SW 1271 (cell line): ENCODE data around the gene CARD19.
A peak's percentile ranks its signal among the peaks of the same experiment; 100 is the strongest.
"Not testable (repeated sequence)": the region's sequence is repeated elsewhere in the genome, so short reads cannot be mapped to it uniquely, and the experiment has no call there.

Experiments used
- DNase-seq, 2 experiments: peaks; one replicate each; lab custom pipeline; 2025; lab: John Stamatoyannopoulos, UW

Gene CARD19

GRCh38 chr9:93088656-93089015 is 7.4 kb upstream of the CARD19 start:
- DNase-seq: no peak

- no peak for DNase-seq
Observed at GRCh38 chr9:93089024-93089423, 7.0 kb upstream of the CARD19 start.

DNA sequence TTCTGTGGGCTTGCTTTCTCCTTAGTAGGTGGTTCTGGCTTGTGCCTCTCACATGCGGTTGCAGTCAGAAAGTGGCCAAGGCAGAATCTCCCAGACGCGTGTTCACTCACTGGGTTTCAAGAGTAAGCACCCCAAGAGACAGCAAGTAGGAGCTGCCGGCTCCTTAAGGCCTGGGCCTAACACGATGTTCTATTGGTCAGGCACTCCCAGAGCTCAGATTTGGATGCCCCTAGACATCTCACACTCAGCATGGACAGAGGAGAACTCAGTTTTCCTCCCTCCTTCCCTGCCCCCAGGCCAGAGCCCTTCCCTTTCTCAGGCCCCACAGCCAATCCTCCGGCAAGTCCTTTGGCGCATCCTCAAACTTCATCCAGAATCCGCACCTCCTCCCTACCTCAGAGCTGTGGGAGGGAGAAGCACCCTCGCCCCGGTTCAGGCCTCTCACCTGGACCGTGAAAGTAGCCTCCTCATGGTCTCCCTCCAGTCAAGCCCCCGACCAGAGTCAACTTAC is 6.5 kb upstream of the CARD19 start:
- no peak for DNase-seq

DNA sequence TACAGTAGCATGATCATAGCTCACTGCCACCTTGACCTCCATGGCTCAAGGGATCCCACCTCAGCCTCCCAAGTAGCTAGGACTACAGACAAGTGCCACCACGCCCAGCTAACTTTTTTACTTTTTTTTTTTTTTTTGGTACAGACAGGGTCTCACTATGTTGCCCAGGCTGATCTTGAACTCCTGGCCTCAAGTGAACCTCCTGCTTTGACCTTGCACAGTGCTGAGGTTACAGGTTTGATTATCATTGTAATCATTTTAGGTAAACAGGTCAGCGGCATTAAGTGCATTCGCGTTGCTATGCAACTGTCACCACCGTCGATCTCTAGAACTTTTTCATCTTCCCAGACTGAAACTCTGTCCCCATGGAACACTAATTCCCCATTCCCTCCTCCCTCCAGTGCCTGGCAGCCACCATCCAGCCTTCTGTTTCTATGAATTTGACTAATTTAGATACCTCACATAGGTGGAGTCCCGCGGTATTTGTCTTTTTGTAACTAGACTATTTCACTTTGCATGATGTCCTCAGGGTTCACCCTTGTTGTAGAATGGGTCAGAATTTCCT is 5.8 kb upstream of the CARD19 start:
- DNase-seq: no peak

- no peak for DNase-seq
Observed at GRCh38 chr9:93091056-93091452, 5.0 kb upstream of the CARD19 start.

DNA sequence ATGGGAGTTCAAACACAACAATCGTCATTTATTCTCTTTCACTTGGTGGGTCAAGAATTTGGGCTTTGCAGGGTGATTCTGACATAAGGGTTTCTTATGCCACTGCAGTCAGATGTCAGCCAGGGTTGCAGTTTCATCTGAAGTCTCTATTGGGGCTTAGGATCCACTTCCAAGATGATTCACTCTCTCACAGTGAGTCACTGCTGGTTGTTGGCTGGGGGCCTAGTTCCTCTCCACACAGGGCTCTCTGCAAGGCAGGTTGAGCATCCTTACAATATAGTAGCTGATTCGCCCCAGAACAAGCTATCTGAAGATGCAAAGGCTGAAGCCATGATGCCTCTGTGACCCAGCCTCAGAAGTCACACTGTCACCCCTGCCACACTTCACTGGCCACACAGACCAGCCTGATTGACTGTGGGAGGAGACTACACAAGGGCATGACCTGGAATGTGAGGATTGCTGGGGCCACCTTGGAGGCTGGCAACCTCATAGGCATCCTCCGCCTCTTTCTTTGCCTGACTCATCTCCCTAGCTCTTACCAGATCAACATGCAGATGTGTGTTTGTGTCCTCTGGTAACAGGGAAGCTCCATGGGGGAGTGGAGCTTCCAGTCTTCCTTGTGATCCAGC is 4.5 kb upstream of the CARD19 start:
- peak; percentile 53 to 67 for DNase-seq

GRCh38 chr9:93092251-93092991 is 3.6 kb upstream of the CARD19 start:
- DNase-seq: no peak

DNA sequence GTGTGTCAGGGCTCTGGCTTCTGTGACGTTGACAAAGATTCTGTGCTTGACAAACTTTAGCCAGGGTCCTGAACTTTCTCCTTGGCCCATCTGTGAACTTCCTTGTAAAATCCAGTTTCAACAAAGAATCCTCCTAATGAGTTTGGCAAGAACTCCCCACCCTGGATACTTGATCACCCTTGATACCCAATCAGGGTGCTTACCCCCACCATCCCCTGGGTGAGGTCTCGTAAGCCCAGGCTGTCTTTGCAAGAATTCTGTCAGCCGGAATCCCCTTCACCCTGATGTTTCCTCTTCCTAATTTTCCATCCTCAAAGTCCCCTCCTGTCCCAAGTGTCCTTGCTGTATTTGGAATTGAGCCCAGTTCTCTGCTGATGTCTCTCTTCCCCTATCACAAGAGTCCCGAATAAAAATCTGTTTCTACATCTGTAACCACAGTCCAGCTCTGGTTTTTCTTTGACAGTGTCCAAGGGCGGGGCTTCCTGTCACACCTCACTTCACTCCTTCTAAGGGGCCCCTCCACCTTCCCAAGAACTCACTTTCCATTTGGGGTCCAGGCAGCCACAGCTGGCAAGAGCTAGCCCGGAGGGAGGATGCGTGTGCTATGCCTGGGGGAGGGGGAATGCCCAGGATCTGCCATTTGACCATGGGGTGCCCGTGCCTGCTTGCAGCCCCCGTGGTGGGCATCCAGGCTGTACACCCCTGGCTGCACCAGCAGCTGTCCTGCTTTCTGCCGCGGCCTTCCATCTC is 2.7 kb upstream of the CARD19 start:
- DNase-seq: no peak

DNA sequence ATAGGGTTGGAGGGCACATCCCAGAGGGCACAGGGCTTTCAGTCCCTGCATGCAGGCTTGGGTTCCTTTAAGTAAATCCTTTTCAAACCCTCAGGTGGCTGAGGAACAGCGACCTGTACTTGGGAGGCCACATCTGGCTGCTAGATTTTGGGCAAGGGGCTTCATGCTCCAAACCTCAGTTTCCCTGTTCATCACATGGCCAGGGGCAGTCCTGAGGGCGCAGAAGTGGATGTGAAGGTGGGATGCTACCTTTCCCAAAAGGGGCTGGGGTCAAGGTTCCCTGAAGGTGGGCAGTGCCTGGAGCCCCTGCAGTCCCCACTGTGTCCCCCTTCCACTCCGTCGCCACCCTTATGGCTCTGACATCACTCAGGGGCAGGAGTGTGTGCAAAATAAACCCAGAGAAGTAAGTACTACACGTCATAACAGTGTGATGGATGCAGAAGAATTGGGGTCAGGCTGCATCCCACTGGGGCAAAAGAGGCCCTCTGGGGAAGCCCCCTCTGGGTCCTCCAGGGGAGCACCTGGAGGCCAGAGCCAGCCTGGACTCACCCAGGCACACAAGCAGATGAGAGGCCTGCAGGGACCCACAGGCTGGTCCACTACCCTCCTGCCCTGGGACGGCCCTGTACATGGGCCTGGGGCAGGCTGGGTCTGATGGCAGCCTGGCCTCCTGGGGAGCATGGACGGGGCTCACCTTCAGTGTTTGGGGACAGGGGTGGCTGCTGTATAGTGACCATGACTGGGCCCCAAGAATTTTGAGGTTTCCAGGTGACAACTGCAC is 1.9 kb upstream of the CARD19 start:
- DNase-seq: no peak

DNA sequence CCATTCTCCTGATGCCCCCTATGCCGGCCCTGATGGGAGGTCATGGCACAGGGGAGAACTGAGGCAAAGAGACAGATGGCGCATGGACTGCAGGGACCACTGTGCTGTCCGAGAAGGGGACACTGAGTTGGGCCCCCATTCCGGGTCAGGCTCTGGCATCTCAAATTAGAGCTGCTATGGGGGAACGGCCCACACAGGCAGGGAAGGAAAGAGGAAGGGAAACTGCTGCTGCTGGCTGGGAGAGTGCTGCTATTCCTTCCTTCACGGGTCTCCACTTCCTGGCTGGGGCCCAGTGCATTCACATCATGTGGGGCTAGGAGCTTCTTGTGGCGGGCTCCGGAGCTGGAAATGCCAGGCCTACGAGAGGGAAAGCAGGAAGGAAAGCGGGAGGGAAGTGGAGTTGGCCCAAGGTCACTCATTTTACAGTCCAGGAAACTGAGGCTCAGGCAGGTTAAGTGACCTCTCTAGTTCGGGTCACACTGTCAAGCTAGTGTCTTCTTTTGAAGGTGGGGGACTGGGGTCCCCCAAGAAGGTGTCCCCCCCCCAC is 1.3 kb upstream of the CARD19 start:
- DNase-seq: no peak

DNA sequence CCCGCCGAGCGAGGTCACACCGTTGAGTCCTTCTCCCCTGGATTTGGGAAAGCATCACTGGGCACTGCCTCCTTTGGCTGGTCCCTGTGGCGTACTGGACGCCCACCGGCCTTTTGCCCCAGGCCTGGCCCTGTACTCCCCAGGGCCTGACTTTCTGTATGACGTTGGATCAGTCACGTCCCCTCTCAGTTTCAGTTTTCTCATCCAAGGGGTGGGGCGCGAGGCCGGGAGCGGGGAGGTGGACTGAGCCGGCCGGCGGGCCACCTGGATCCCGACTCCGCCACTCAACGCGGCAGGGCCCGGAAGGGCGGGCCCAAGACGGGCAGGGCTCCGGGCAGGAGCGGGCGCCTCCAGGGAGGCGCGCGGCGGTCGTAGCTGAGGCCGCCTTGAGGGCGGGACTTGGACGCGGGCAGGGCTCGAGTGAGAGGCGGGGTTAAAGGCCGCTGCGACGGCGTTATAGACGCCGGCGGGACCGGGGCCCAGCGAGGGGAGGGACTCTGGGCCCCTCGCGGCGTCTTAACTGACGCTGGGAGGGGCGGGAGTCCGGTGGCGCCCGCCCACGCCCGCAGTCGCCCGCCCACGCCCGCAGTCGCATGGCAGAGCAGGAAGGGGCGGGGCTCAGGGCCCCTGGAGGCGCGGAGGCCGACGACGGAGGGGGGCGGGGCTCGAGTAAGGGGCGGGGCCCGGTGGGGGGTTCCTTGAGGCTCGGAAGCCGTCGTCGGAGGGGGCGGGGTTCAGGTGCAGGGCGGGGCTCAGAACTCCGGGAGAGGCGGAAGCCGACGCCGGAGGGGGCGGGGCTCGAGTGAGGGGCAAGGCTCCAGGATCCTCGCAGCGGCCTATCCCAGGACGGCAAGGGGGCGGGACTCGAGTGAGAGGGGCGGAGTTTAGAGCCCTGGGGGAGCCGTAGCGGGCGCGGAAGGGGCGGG is 549 bp upstream of the CARD19 start:
- peak; percentile 96 to 99 for DNase-seq

- DNase-seq: no peak
Observed at GRCh38 chr9:93096811-93097382, 880 bp downstream of the CARD19 start.

- no peak for DNase-seq
Observed at GRCh38 chr9:93097511-93098201, 1.6 kb downstream of the CARD19 start.

DNA sequence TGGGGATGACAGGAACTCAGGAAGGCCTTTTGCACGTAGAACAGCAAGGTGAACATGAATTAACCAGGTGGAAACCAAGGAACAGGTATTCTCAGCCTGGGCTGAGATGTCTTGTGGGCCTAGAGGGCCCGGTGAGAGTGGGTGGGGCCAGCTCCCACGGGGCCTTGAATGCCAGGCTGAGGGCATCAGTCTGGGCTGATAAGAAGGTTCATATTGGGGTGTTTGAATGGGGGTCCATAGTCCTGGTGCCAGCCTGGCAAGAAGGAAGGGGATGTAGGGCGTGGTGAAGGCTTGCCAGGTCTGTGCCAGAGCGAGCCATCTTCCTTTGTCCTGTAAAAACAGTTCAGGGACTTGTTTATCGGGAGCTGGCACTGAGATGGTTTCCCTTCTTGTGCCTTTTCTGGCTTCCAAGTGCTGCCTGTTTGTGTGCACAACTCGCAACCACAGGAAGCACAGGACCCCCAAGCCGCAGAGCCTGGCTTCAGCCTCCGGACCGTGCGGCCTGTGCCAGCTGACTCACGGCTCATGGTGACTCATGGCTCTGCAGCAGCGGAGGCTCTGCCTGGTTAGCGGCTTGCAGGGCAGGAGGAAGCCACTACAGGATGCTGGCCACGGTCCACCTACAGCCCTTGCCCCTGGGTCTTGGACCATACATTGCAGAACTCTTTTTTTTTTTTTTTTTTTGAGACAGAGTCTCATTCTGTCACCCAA is 2.4 kb downstream of the CARD19 start:
- DNase-seq: peak; percentile 89 to 92

DNA sequence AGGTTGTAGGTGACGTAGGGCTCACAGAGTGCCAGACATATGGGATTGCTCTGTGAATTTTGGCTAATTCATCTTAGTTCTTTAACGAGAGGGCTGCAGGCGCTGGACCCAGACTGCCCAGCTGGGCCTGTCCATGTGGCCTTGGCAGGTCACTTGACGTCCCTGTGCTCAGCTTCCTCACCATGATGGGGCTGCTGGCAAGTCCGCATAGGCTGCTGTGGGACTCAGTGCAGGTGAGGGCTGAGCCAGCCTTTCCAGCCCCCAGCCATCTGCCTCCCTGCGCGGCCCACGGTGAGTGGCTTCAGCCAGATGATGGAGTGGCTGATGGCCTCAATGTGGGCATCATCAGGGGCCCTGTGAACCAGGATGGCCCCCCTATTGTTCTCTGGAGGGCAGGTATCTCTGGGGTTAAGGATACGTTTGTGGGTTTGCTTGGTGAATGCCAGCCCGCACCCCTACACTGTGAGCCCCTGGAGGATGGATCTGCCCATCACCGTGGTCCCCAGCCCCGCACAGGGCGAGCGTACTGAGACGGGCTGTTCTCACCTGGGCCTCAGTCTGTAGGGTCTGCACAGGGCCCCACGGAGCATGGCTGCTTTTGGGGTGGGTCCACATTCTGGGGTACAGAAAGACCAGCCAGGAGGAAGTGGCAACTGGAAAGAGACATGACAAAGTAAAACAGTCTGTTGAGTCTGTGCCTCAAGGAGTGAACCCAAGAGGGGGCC is 3.7 kb downstream of the CARD19 start:
- no peak for DNase-seq

GRCh38 chr9:93100276-93100636 is 4.2 kb downstream of the CARD19 start:
- no peak for DNase-seq

DNA sequence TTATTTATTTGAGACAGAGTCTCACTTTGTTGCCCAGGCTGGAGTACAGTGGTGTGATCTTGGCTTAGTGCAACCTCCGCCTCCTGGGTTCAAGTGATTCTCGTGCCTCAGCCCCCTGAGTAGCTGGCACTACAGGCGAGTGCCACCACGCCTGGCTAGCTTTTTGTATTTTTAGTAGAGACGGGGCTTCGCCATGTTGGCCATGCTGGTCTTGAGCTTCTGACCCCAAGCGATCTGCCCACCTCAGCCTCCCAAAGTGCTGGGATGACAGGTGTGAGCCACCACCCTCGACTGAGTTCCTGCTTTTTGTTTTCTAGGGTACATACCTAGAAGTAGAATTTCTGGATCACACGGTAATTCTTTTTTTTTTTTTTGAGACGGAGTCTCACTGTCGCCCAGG is 5.1 kb downstream of the CARD19 start:
- DNase-seq: not testable (repeated sequence)

DNA sequence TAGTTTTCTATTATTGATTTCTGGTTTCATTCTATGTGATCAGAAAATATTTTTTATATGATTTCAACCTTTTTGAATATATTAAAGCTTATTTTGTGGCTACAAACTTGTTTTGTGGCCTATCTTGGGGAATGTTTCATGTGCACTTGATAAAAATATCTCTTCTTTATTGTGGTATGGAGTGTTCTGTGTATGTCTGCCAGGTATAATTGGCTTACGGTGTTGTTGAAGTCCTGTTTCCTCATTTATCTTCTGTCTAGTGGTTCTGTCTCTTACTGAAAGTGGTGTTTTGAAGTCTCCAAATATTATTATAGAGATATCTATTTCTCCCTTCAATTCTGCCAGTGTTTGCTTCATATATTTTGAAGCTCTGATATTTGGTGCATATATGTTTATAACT is 9.6 kb downstream of the CARD19 start:
- no peak for DNase-seq
